Neural progenitor cell (in vitro differentiated cells): Measurements from ENCODE around the gene ABCA7. TPM values are rescaled to one million over a fixed set of nuclear protein-coding genes. Genes with fewer than 3 reads are reported as not detected.

ENCODE experiments used
- DNase-seq: peaks from one replicate; pipeline ENCODE4 v3.0.0-alpha.2; 2016; ENCODE audit warnings: low spot score
- H2AFZ ChIP-seq: fragments of 200-600 bp; sonication (generic); replicated peaks from 2 replicates; pipeline ENCODE4 v1.6.1; 2016; ENCODE audit warnings: antibody characterized with exemption
- H3F3A ChIP-seq: fragments of 200-600 bp; sonication (generic); 2 replicates; pipeline ENCODE4 v1.6.1; 2016; ENCODE audit warnings: antibody characterized with exemption, low read depth
- H3K27ac ChIP-seq: fragments of 200-600 bp; sonication (generic); 2 replicates; pipeline ENCODE4 v1.5.1; 2016; ENCODE audit warnings: mild to moderate bottlenecking
- H3K27me3 ChIP-seq: fragments of 200-600 bp; sonication (generic); 2 replicates; pipeline ENCODE4 v1.6.1; 2016; ENCODE audit warnings: mild to moderate bottlenecking, moderate library complexity
- H3K36me3 ChIP-seq: fragments of 200-600 bp; sonication (generic); 2 replicates; pipeline ENCODE4 v1.5.1; 2016
- H3K4me1 ChIP-seq: fragments of 200-600 bp; sonication (generic); 2 replicates; pipeline ENCODE4 v1.6.1; 2016; ENCODE audit warnings: mixed run types
- H3K4me2 ChIP-seq: fragments of 200-600 bp; sonication (generic); 2 replicates; pipeline ENCODE4 v1.6.1; 2016
- H3K4me3 ChIP-seq: fragments of 200-600 bp; sonication (generic); 2 replicates; pipeline ENCODE4 v1.5.1; 2016
- H3K79me2 ChIP-seq: fragments of 200-600 bp; sonication (generic); 2 replicates; pipeline ENCODE4 v1.6.1; 2016; ENCODE audit warnings: low read depth
- H3K9ac ChIP-seq: fragments of 200-600 bp; sonication (generic); 2 replicates; pipeline ENCODE4 v1.6.1; 2016
- H3K9me3 ChIP-seq: fragments of 200-600 bp; sonication (generic); 2 replicates; pipeline ENCODE4 v1.5.1; 2016; ENCODE audit warnings: low read depth
- H4K20me1 ChIP-seq: fragments of 200-600 bp; sonication (generic); 2 replicates; pipeline ENCODE4 v1.6.1; 2016; ENCODE audit warnings: low read depth
- H3K27ac Mint-ChIP-seq: 3 replicates; pipeline ENCODE4 v1.8.0; 2021; ENCODE audit warnings: mixed read lengths
- H3K27me3 Mint-ChIP-seq: 2 replicates; pipeline ENCODE4 v1.8.0; 2022; ENCODE audit warnings: low read depth, mild to moderate bottlenecking, inconsistent platforms, moderate library complexity, mixed read lengths; ENCODE audit not compliant: insufficient read depth
- H3K36me3 Mint-ChIP-seq: 3 replicates; pipeline ENCODE4 v1.8.0; 2021; ENCODE audit warnings: mixed read lengths
- H3K4me1 Mint-ChIP-seq: 3 replicates; pipeline ENCODE4 v1.8.0; 2021; ENCODE audit warnings: mixed read lengths
- H3K4me3 Mint-ChIP-seq: 3 replicates; pipeline ENCODE4 v1.8.0; 2021; ENCODE audit warnings: mild to moderate bottlenecking, moderate library complexity, mixed read lengths
- H3K9me3 Mint-ChIP-seq: 3 replicates; pipeline ENCODE4 v1.8.0; 2020; ENCODE audit warnings: mixed read lengths
- CTCF ChIP-seq: fragments of 200-600 bp; sonication (generic); IDR thresholded peaks from 2 replicates; pipeline ENCODE4 v1.5.1; 2017; ENCODE audit warnings: antibody characterized with exemption, mild to moderate bottlenecking
- EZH2 ChIP-seq: fragments of 200-600 bp; sonication (generic); IDR thresholded peaks from 2 replicates; pipeline ENCODE4 v1.6.1; 2017; ENCODE audit warnings: antibody characterized with exemption, mild to moderate bottlenecking, moderate library complexity
- EZH2phosphoT487 ChIP-seq: fragments of 200-600 bp; sonication (generic); IDR thresholded peaks from 2 replicates; pipeline ENCODE4 v1.6.1; 2017; ENCODE audit warnings: antibody characterized with exemption
- total RNA-seq: library from RNA; depleted of rRNA; stranded (reverse); fragments of >200 nt; gene quantifications from 2 replicates; pipeline ENCODE4 v1.2.3, GENCODE V29; 2015; ENCODE audit warnings: low replicate concordance

ABCA7 gene
- total RNA-seq, 1 donor from 2014 or later = 1.4 TPM

GRCh38 chr19:1067341-1067957, 27.5 kb downstream of the ABCA7 start:
- Histone ChIP-seq H2AFZ (no peak overlapping the region), H3K4me2 (peak overlapping the region; percentile 89), H3F3A (peaks cover 43% of the 10 kb centered on the region), H3K9me3 (no peaks in the 10 kb centered on the region), H3K9ac (no peak overlapping the region), H3K27ac (no peak overlapping the region), H3K79me2 (no peaks in the 10 kb centered on the region), H3K27me3 (peaks cover 92% of the 10 kb centered on the region), H3K4me1 (peaks cover 12% of the 10 kb centered on the region), H3K4me3 (peak overlapping the region; percentile 48), H4K20me1 (peaks cover 24% of the 10 kb centered on the region), H3K36me3 (no peaks in the 10 kb centered on the region)
- H3K9me3 Mint-ChIP-seq = peaks cover 3% of the 10 kb centered on the region
- peak overlapping the region; percentile 75 for H3K4me3 Mint-ChIP-seq
- no peaks in the 10 kb centered on the region for H3K36me3 Mint-ChIP-seq
- TF ChIP-seq CTCF = no peak
- peak; percentile 56 for TF ChIP-seq EZH2phosphoT487
- TF ChIP-seq EZH2 = peak; percentile 70
- no peak overlapping the region for H3K27ac Mint-ChIP-seq
- no peak for DNase-seq
- peaks cover 12% of the 10 kb centered on the region for H3K4me1 Mint-ChIP-seq
- peaks cover 41% of the 10 kb centered on the region for H3K27me3 Mint-ChIP-seq

- no peaks in the 10 kb centered on the region for H3K36me3 Mint-ChIP-seq
- peaks cover 93% of the 10 kb centered on the region for H3K27me3 ChIP-seq
Measured at GRCh38 chr19:1068009-1069001, 28.4 kb downstream of the ABCA7 start.

More at GRCh38 chr19:1068009-1069001, 28.4 kb downstream of the ABCA7 start:
- Mint-ChIP-seq H3K27ac (peak overlapping the region; percentile 69), H3K9me3 (peaks cover 3% of the 10 kb centered on the region), H3K4me1 (peaks cover 13% of the 10 kb centered on the region), H3K27me3 (peaks cover 43% of the 10 kb centered on the region), H3K4me3 (peak overlapping the region; percentile 46)
- Histone ChIP-seq H2AFZ (no peak overlapping the region), H3K9ac (no peak overlapping the region), H3K9me3 (no peaks in the 10 kb centered on the region), H3K4me1 (peaks cover 12% of the 10 kb centered on the region), H3F3A (peaks cover 50% of the 10 kb centered on the region), H3K79me2 (no peaks in the 10 kb centered on the region), H3K27ac (no peak overlapping the region), H3K36me3 (no peaks in the 10 kb centered on the region), H4K20me1 (peaks cover 33% of the 10 kb centered on the region), H3K4me2 (no peak overlapping the region), H3K4me3 (no peak overlapping the region)
- TF ChIP-seq CTCF (no peak), EZH2phosphoT487 (no peak), EZH2 (no peak)
- DNase-seq = no peak
